CD4-positive, alpha-beta T cell treated with Interleukin-4 for 1 hour (primary cell): ENCODE data around the gene INPP4A.

ENCODE experiments used
- DNase-seq, 2 donors: peaks; one replicate each; pipeline ENCODE4 v3.0.0-alpha.2; 2020 to 2022

INPP4A gene

GRCh38 chr2:98519156-98519555 lies 74.5 kb downstream of the INPP4A start:
- no peak for DNase-seq

- no peak for DNase-seq
Observed at GRCh38 chr2:98519851-98520250, 75.2 kb downstream of the INPP4A start.

GRCh38 chr2:98520806-98521205 lies 76.1 kb downstream of the INPP4A start:
- DNase-seq = no peak

GRCh38 chr2:98521266-98521665 lies 76.6 kb downstream of the INPP4A start:
- DNase-seq = no peak

- no peak for DNase-seq
Observed at GRCh38 chr2:98522854-98523253, 78.2 kb downstream of the INPP4A start.

- DNase-seq = no peak
Observed at GRCh38 chr2:98524168-98524567, 79.5 kb downstream of the INPP4A start.

- DNase-seq = no peak
Observed at GRCh38 chr2:98528349-98528748, 83.7 kb downstream of the INPP4A start.

- DNase-seq = no peak
Observed at GRCh38 chr2:98530114-98530513, 85.5 kb downstream of the INPP4A start.

GRCh38 chr2:98532756-98533155 lies 88.1 kb downstream of the INPP4A start:
- no peak for DNase-seq

GRCh38 chr2:98533547-98533946 lies 88.9 kb downstream of the INPP4A start:
- DNase-seq = no peak

GRCh38 chr2:98534761-98535160 lies 90.1 kb downstream of the INPP4A start:
- no peak for DNase-seq

- no peak for DNase-seq
Observed at GRCh38 chr2:98535971-98536677, 91.5 kb downstream of the INPP4A start.

- DNase-seq = no peak
Observed at GRCh38 chr2:98537390-98538126, 92.9 kb downstream of the INPP4A start.

GRCh38 chr2:98538280-98539041 lies 93.8 kb downstream of the INPP4A start:
- no peak for DNase-seq

- DNase-seq = no peak
Observed at GRCh38 chr2:98539056-98539735, 94.5 kb downstream of the INPP4A start.

- no peak for DNase-seq
Observed at GRCh38 chr2:98540536-98540935, 95.9 kb downstream of the INPP4A start.

GRCh38 chr2:98541489-98541888 lies 96.8 kb downstream of the INPP4A start:
- DNase-seq = no peak

- DNase-seq = no peak
Observed at GRCh38 chr2:98541906-98542305, 97.2 kb downstream of the INPP4A start.

- no peak for DNase-seq
Observed at GRCh38 chr2:98543214-98543613, 98.6 kb downstream of the INPP4A start.

- DNase-seq = no peak
Observed at GRCh38 chr2:98543842-98544241, 99.2 kb downstream of the INPP4A start.

- DNase-seq = no peak
Observed at GRCh38 chr2:98545591-98545990, 100.9 kb downstream of the INPP4A start.

GRCh38 chr2:98546186-98546585 lies 101.5 kb downstream of the INPP4A start:
- DNase-seq = no peak

- DNase-seq = no peak
Observed at GRCh38 chr2:98547092-98547790, 102.6 kb downstream of the INPP4A start.
